H1 (cell line): ENCODE results near the gene VPS37C. TPM values are rescaled to one million over a fixed set of nuclear protein-coding genes. Genes with fewer than 3 reads are reported as not detected.

Experiments used
- CTCF ChIA-PET: fragments of 300-600 bp; sonication (Branson Sonifier 250); formaldehyde crosslinking; loops from one replicate; lab custom pipeline; 2021; ENCODE audit not compliant: partially characterized antibody; lab: Charles Lee
- POLR2A ChIA-PET: fragments of 300-600 bp; sonication (Branson Sonifier 250); formaldehyde crosslinking; loops from one replicate; lab custom pipeline; 2021; ENCODE audit warnings: inconsistent platforms; ENCODE audit not compliant: partially characterized antibody; lab: Charles Lee
- DNase-seq, 2 experiments: peaks; one replicate each; pipeline versions ENCODE4 v3.0.0 to v3.0.0-alpha.2; 2010 to 2022; ENCODE audit warnings: low spot score in 2 of 2, low read depth in 1 of 2, mixed read lengths in 1 of 2
- FAIRE-seq: peaks from 2 replicates; lab custom pipeline; 2011; peaks lifted over from hg19 to GRCh38; lab: Jason Lieb, UNC
- H2AFZ ChIP-seq: 2 replicates; pipeline ENCODE4 v1.8.1; 2012; ENCODE audit warnings: low read length, inconsistent platforms
- H2AK5ac ChIP-seq: 2 replicates; pipeline ENCODE4 v1.6.1; 2013; ENCODE audit warnings: low read depth, low read length
- H2BK120ac ChIP-seq: replicated peaks from 2 replicates; pipeline ENCODE3; 2013; ENCODE audit warnings: low read depth, low read length, inconsistent platforms
- H2BK12ac ChIP-seq: 2 replicates; pipeline ENCODE4 v1.6.1; 2013; ENCODE audit warnings: low read depth, low read length
- H2BK15ac ChIP-seq: 2 replicates; pipeline ENCODE4 v1.6.1; 2013; ENCODE audit warnings: low read length
- H2BK20ac ChIP-seq: 2 replicates; pipeline ENCODE4 v1.6.1; 2013; ENCODE audit warnings: low read length
- H2BK5ac ChIP-seq: 2 replicates; pipeline ENCODE4 v1.6.1; 2013; ENCODE audit warnings: low read depth, low read length
- H3K14ac ChIP-seq: 2 replicates; pipeline ENCODE4 v1.6.1; 2013; ENCODE audit warnings: inconsistent platforms; ENCODE audit not compliant: insufficient read length
- H3K18ac ChIP-seq: 2 replicates; pipeline ENCODE4 v1.6.1; 2013; ENCODE audit warnings: low read length; ENCODE audit errors: extremely low read depth
- H3K23ac ChIP-seq: 2 replicates; pipeline ENCODE4 v1.6.1; 2013; ENCODE audit warnings: inconsistent platforms; ENCODE audit not compliant: insufficient read length
- H3K23me2 ChIP-seq: 2 replicates; pipeline ENCODE4 v1.6.1; 2013; ENCODE audit warnings: low read depth, low read length
- H3K27ac ChIP-seq: 2 replicates; pipeline ENCODE4 v1.6.1; 2011; ENCODE audit warnings: low read depth, low read length, inconsistent platforms
- H3K27me3 ChIP-seq, 4 experiments: replicated peaks in 1 of 4; 1 replicate in 1 of 4; 2 replicates in 3 of 4; pipeline versions ENCODE4 v1.6.1 to v1.8.1; 2011 to 2013; ENCODE audit warnings: low read length in 3 of 4, mild to moderate bottlenecking in 3 of 4, inconsistent platforms in 2 of 4, mixed read lengths in 2 of 4, moderate library complexity in 1 of 4; ENCODE audit not compliant: control insufficient read depth in 3 of 4, insufficient read depth in 3 of 4; ENCODE audit errors: extremely low read depth in 1 of 4
- H3K36me3 ChIP-seq, 4 experiments: 2 replicates each; pipeline versions ENCODE4 v1.6.1 to v1.8.1; 2011 to 2013; ENCODE audit warnings: mild to moderate bottlenecking in 4 of 4, low read length in 3 of 4, moderate library complexity in 2 of 4, control low read depth in 1 of 4, inconsistent platforms in 1 of 4; ENCODE audit not compliant: insufficient read depth in 4 of 4, control insufficient read depth in 2 of 4
- H3K4ac ChIP-seq: replicated peaks from 2 replicates; pipeline ENCODE3; 2013; ENCODE audit warnings: low read length, low read depth, mixed read lengths, inconsistent platforms; ENCODE audit not compliant: insufficient read length
- H3K4me1 ChIP-seq, 4 experiments: replicated peaks in 1 of 4; 1 replicate in 1 of 4; 2 replicates in 3 of 4; pipeline versions ENCODE4 v1.6.1 to v1.8.1; 2011 to 2013; ENCODE audit warnings: low read length in 3 of 4, inconsistent platforms in 2 of 4, mixed read lengths in 1 of 4; ENCODE audit not compliant: insufficient read depth in 4 of 4, control insufficient read depth in 3 of 4
- H3K4me2 ChIP-seq, 2 experiments: 2 replicates each; pipeline versions ENCODE4 v1.6.1 to v1.8.1; 2011 to 2013; ENCODE audit warnings: low read depth in 2 of 2, low read length in 2 of 2, control low read depth in 1 of 2, inconsistent platforms in 1 of 2, mild to moderate bottlenecking in 1 of 2; ENCODE audit not compliant: insufficient read depth in 1 of 2
- H3K4me3 ChIP-seq, 4 experiments: fragments of 200-600, 300-600 bp in 1 of 4; sonication (generic), shearing (Covaris generic), sonication (Bioruptor Twin) in 1 of 4; 2 replicates each; pipeline versions ENCODE4 v1.5.1 to v1.8.1; 2011 to 2016; ENCODE audit warnings: low read length in 4 of 4, low read depth in 3 of 4, control low read depth in 2 of 4, inconsistent platforms in 2 of 4, mild to moderate bottlenecking in 2 of 4, mixed read lengths in 1 of 4, moderate library complexity in 1 of 4; ENCODE audit not compliant: insufficient read depth in 2 of 4; ENCODE audit errors: extremely low read depth in 1 of 4
- H3K56ac ChIP-seq: replicated peaks from 2 replicates; pipeline ENCODE3; 2013; ENCODE audit warnings: low read depth, mild to moderate bottlenecking, mixed read lengths, low read length, inconsistent platforms; ENCODE audit not compliant: insufficient read length
- H3K79me1 ChIP-seq: 2 replicates; pipeline ENCODE4 v1.6.1; 2013; ENCODE audit warnings: low read depth, low read length, control low read depth
- H3K79me2 ChIP-seq, 2 experiments: 2 replicates each; pipeline versions ENCODE4 v1.6.1 to v1.8.1; 2012 to 2013; ENCODE audit warnings: low read length in 2 of 2, mild to moderate bottlenecking in 2 of 2, inconsistent platforms in 1 of 2; ENCODE audit not compliant: insufficient read depth in 2 of 2, control insufficient read depth in 1 of 2
- H3K9ac ChIP-seq, 4 experiments: replicated peaks in 1 of 4; 1 replicate in 1 of 4; 2 replicates in 3 of 4; pipeline versions ENCODE4 v1.6.1 to v1.8.1; 2011 to 2013; ENCODE audit warnings: low read depth in 3 of 4, low read length in 3 of 4, control low read depth in 2 of 4, mild to moderate bottlenecking in 2 of 4, moderate library complexity in 2 of 4, inconsistent platforms in 1 of 4; ENCODE audit errors: extremely low read depth in 1 of 4
- H3K9me3 ChIP-seq, 2 experiments: 2 replicates each; pipeline versions ENCODE4 v1.6.1 to v1.8.1; 2012 to 2013; ENCODE audit warnings: mild to moderate bottlenecking in 2 of 2, moderate library complexity in 2 of 2, control low read depth in 1 of 2, inconsistent platforms in 1 of 2, low read depth in 1 of 2, low read length in 1 of 2, mixed read lengths in 1 of 2; ENCODE audit not compliant: insufficient read depth in 2 of 2
- H4K20me1 ChIP-seq, 2 experiments: replicated peaks in 1 of 2; 2 replicates each; pipeline versions ENCODE3 to v1.8.1; 2011 to 2013; ENCODE audit warnings: inconsistent platforms in 2 of 2, low read length in 2 of 2, mild to moderate bottlenecking in 1 of 2; ENCODE audit not compliant: insufficient read depth in 2 of 2, control insufficient read depth in 1 of 2
- H4K5ac ChIP-seq: 2 replicates; pipeline ENCODE4 v1.6.1; 2013; ENCODE audit warnings: low read length, low read depth, mixed read lengths, inconsistent platforms; ENCODE audit not compliant: insufficient read length
- H4K8ac ChIP-seq: 2 replicates; pipeline ENCODE4 v1.8.0; 2013; ENCODE audit warnings: mild to moderate bottlenecking, moderate library complexity, low read length, inconsistent platforms; ENCODE audit not compliant: insufficient read depth; ENCODE audit errors: extremely low read depth
- H4K91ac ChIP-seq: replicated peaks from 2 replicates; pipeline ENCODE3; 2013; ENCODE audit warnings: low read length, mixed read lengths, inconsistent platforms; ENCODE audit not compliant: insufficient read length
- CBX8 ChIP-seq: fragments of 300-800, 300-1000 bp; sonication (generic); IDR thresholded peaks from 2 replicates; pipeline ENCODE4 v1.7.1; 2016; ENCODE audit warnings: low read depth, low read length, borderline replicate concordance
- CHD1 ChIP-seq: IDR thresholded peaks from 2 replicates; pipeline ENCODE4 v1.6.1; 2012; ENCODE audit warnings: low read depth, low read length, improper control_type of control experiment
- GTF2F1 ChIP-seq: IDR thresholded peaks from 2 replicates; pipeline ENCODE4 v1.6.1; 2012; ENCODE audit warnings: low read depth, low read length, improper control_type of control experiment, borderline replicate concordance
- JUND ChIP-seq: IDR thresholded peaks from 2 replicates; pipeline ENCODE4 v1.6.1; 2011; ENCODE audit warnings: mild to moderate bottlenecking, improper control_type of control experiment, low read length
- POLR2AphosphoS5 ChIP-seq: IDR thresholded peaks from 2 replicates; pipeline ENCODE4 v1.6.1; 2011; ENCODE audit warnings: low read depth, low read length
- RXRA ChIP-seq: IDR thresholded peaks from 2 replicates; pipeline ENCODE4 v1.6.1; 2011; ENCODE audit warnings: low read depth, mild to moderate bottlenecking, low read length, moderate library complexity; ENCODE audit not compliant: insufficient read depth
- SIRT6 ChIP-seq: IDR thresholded peaks from one replicate; pipeline ENCODE4 v1.7.1; 2012; ENCODE audit warnings: low read length, inconsistent platforms
- SUZ12 ChIP-seq: fragments of 200-600 bp; sonication (generic); IDR thresholded peaks from 2 replicates; pipeline ENCODE4 v1.6.1; 2012; ENCODE audit warnings: mild to moderate bottlenecking, inconsistent platforms, low read length, moderate library complexity, mixed read lengths
- YY1 ChIP-seq: IDR thresholded peaks from 2 replicates; pipeline ENCODE4 v1.6.1; 2011; ENCODE audit warnings: low read depth, mild to moderate bottlenecking, low read length
- WGBS, 2 experiments: shearing (Covaris generic) in 1 of 2; methylation state at CpG; one replicate each; pipeline versions ENCODE4 v1.1.6 to v1.1.7; 2013 to 2015; ENCODE audit warnings: low lambda C conversion rate in 2 of 2, mixed read lengths in 2 of 2, inconsistent platforms in 1 of 2, low coverage in 1 of 2, missing lambda C conversion rate in 1 of 2; ENCODE audit not compliant: insufficient replicate concordance in 2 of 2, insufficient coverage in 1 of 2, insufficient read length in 1 of 2; ENCODE audit errors: extremely low coverage in 1 of 2, missing lambda C conversion rate in 1 of 2; 5-methylcytosine and 5-hydroxymethylcytosine counted together
- polyA plus RNA-seq, 7 experiments: library from polyadenylated mRNA; depleted of rRNA in 3 of 7; stranded (reverse) in 5 of 7; unstranded in 2 of 7; fragments of >200 nt in 5 of 7; fragments of 200-250 nt in 2 of 7; gene quantifications; 1 replicate in 5 of 7; 2 replicates in 1 of 7; 4 replicates in 1 of 7; pipeline versions ENCODE4 v1.2.1 to v1.2.3, GENCODE V29; 2011 to 2013; ENCODE audit warnings: missing spikeins in 2 of 7, mixed read lengths in 2 of 7
- total RNA-seq: library from RNA; stranded (reverse); fragmentation: NEBNext Ultra II Directional; extraction: Animal tissue kit (Norgen Biotek cat#: 25700); gene quantifications from 2 replicates; pipeline ENCODE4 v1.2.1, GENCODE V29; 2021
- TF ChIP-seq, protein P1 (sequence below), 3 experiments: IDR thresholded peaks; 1 replicate in 2 of 3; 2 replicates in 1 of 3; pipeline versions ENCODE4 v1.5.1 to v1.6.1; 2011; ENCODE audit warnings: low read length in 3 of 3, mild to moderate bottlenecking in 3 of 3, inconsistent platforms in 2 of 3, low read depth in 1 of 3, moderate library complexity in 1 of 3; ENCODE audit not compliant: insufficient read depth in 1 of 3; ENCODE audit errors: control extremely low read depth in 1 of 3
- TF ChIP-seq, protein P2 (sequence below): IDR thresholded peaks from 2 replicates; pipeline ENCODE4 v1.6.1; 2012; ENCODE audit warnings: low read length, inconsistent platforms

Gene VPS37C
- total and polyA plus RNA-seq, 2 of the 8 experiments (the other 6 are each of a cell fraction or from before 2014, with no cell fraction given), result 12.9 to 21.0 TPM

DNA sequence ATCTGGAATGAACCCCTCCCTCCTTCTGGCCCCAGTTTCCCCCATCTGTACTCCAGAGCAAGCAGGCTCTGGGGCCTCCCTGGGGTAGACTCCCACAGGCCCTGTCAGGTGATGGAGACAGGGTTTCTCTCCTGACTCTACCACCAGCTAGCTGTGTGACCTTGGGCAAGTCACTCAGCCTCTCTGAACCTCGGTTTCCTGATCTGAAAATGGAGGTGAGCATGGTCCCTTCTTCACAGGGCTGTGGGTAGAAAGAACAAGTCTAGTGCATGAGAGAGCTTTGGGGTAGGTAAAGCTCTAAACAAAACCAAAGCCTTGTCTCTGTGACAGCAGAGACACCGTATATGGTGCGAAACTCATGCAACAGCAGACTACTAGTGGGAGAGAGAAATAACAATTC, 53.3 kb downstream of the VPS37C start:
- H3K14ac ChIP-seq, result no peak overlapping the region
- no peak overlapping the region for H3K4me3 ChIP-seq
- no peak overlapping the region for H3K4ac ChIP-seq
- H3K27ac ChIP-seq, result no peak overlapping the region
- H2AFZ ChIP-seq, result no peak overlapping the region
- no peak overlapping the region for H2BK15ac ChIP-seq
- H3K56ac ChIP-seq, result no peak overlapping the region
- H3K23ac ChIP-seq, result no peak overlapping the region
- no peak overlapping the region for H3K4me2 ChIP-seq
- no peaks in the 10 kb centered on the region; the same call in 1 of the 2 replicates for H3K23me2 ChIP-seq
- WGBS, 2 experiments, result 74% methylated on average over 3 of the region's 3 CpGs; no CpG with 5 or more reads in 1 of the 2 experiments
- H3K36me3 ChIP-seq, result no peaks in the 10 kb centered on the region
- no peak overlapping the region for H3K18ac ChIP-seq
- H3K79me1 ChIP-seq, result no peaks in the 10 kb centered on the region
- no peaks in the 10 kb centered on the region for H3K79me2 ChIP-seq
- ChIA-PET POLR2A (no interaction called here), CTCF (interaction anchor here (1.3 kb wide), 1 partner anchor 138 kb away, joined by 3 read pairs; no protein-coding TSS in a partner anchor)
- H3K9me3 ChIP-seq, result no peaks in the 10 kb centered on the region
- H3K9ac ChIP-seq, result no peak overlapping the region
- H3K4me1 ChIP-seq, result no peaks in the 10 kb centered on the region
- no peak overlapping the region for H4K8ac ChIP-seq
- H2BK5ac ChIP-seq, result no peak overlapping the region
- no peak for DNase-seq
- H4K20me1 ChIP-seq, result no peaks in the 10 kb centered on the region
- H2AK5ac ChIP-seq, result no peak overlapping the region
- no peak overlapping the region for H2BK20ac ChIP-seq
- no peak overlapping the region for H4K91ac ChIP-seq
- FAIRE-seq, result no peak
- no peaks in the 10 kb centered on the region; a peak in 1 of 7 replicates for H3K27me3 ChIP-seq
- H4K5ac ChIP-seq, result no peak overlapping the region
- H2BK120ac ChIP-seq, result no peak overlapping the region
- no peak overlapping the region for H2BK12ac ChIP-seq
- TF ChIP-seq RXRA (no peak), POLR2AphosphoS5 (no peak), SUZ12 (no peak), CHD1 (no peak), SIRT6 (no peak), JUND (no peak), YY1 (no peak), GTF2F1 (no peak), CBX8 (no peak)
- TF ChIP-seq, protein P1, sequence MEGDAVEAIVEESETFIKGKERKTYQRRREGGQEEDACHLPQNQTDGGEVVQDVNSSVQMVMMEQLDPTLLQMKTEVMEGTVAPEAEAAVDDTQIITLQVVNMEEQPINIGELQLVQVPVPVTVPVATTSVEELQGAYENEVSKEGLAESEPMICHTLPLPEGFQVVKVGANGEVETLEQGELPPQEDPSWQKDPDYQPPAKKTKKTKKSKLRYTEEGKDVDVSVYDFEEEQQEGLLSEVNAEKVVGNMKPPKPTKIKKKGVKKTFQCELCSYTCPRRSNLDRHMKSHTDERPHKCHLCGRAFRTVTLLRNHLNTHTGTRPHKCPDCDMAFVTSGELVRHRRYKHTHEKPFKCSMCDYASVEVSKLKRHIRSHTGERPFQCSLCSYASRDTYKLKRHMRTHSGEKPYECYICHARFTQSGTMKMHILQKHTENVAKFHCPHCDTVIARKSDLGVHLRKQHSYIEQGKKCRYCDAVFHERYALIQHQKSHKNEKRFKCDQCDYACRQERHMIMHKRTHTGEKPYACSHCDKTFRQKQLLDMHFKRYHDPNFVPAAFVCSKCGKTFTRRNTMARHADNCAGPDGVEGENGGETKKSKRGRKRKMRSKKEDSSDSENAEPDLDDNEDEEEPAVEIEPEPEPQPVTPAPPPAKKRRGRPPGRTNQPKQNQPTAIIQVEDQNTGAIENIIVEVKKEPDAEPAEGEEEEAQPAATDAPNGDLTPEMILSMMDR (IDR thresholded peaks at IDR 0.05; ENCODE audit: control extremely low read depth in 1 of 3, insufficient read depth in 1 of 3, low read depth in 1 of 3, low read length in 3 of 3), result no peak
- TF ChIP-seq, protein P2, sequence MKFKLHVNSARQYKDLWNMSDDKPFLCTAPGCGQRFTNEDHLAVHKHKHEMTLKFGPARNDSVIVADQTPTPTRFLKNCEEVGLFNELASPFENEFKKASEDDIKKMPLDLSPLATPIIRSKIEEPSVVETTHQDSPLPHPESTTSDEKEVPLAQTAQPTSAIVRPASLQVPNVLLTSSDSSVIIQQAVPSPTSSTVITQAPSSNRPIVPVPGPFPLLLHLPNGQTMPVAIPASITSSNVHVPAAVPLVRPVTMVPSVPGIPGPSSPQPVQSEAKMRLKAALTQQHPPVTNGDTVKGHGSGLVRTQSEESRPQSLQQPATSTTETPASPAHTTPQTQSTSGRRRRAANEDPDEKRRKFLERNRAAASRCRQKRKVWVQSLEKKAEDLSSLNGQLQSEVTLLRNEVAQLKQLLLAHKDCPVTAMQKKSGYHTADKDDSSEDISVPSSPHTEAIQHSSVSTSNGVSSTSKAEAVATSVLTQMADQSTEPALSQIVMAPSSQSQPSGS, result no peak
